ENCODE results near the gene UTP14C. TPM values are rescaled to one million over a fixed set of nuclear protein-coding genes. Genes with fewer than 3 reads are reported as not detected.

UTP14C gene
- total and polyA plus RNA-seq, 4 donors, result 5.8 to 18.7 (median 9.6) TPM

DNA sequence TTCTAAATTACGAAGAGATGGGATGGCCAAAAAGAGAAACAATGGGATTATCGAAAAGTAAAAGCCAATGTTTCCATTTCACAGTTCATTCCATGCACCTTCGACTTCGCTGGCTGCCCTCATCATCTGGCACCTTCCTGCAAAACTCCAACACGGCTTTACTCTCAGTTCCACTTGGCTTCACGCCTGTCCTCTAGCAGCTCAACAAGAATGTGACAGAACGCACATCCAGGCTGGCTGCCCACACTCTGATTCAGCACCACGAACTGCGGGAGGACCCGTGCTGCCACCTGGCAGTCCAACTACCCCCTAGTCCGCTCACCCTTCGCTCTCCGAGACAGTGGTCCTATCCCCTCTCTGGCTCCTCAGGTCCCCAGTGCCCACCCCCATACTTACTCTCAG lies 25.0 kb upstream of the UTP14C start:
- no peak for DNase-seq (ENCODE audit: low spot score)
- Histone ChIP-seq H3K27me3 (ENCODE audit: control insufficient read depth in 4 of 4, insufficient read depth in 4 of 4, low read length in 3 of 4) (no peaks in the 10 kb centered on the region), H3K9me3 (ENCODE audit: control insufficient read depth in 4 of 4, low read length in 3 of 4) (no peaks in the 10 kb centered on the region), H3K4me1 (ENCODE audit: control insufficient read depth in 4 of 4, insufficient read depth in 4 of 4, low read length in 3 of 4) (peaks cover 10 to 55% (median 53%) of the 10 kb centered on the region in 4 donors), H3K4me3 (ENCODE audit: low read depth in 1 of 3, low read length in 3 of 3) (no peak overlapping the region), H3K36me3 (ENCODE audit: control insufficient read depth in 4 of 4, insufficient read depth in 3 of 4, low read depth in 1 of 4, low read length in 3 of 4) (no peaks in the 10 kb centered on the region), H3K27ac (ENCODE audit: low read depth in 1 of 2, low read length in 2 of 2) (peak overlapping the region; percentile 69 to 72), H3K9ac (ENCODE audit: low read depth in 1 of 2, low read length in 2 of 2) (no peak overlapping the region)
- WGBS, result 33% methylated on average over 13 of the region's 13 CpGs
- TF ChIP-seq HNF4G (IDR thresholded peaks at IDR 0.05), result peak; percentile 11
- TF ChIP-seq TAF1 (conservative IDR thresholded peaks at IDR 0.05), result no peak
- no peak for TF ChIP-seq NR2F2 (IDR thresholded peaks at IDR 0.05)
- TF ChIP-seq HNF4A (conservative IDR thresholded peaks at IDR 0.05), result peak; percentile 67 to 87
- no peak for TF ChIP-seq JUND (IDR thresholded peaks at IDR 0.05)
- TF ChIP-seq, protein P1, sequence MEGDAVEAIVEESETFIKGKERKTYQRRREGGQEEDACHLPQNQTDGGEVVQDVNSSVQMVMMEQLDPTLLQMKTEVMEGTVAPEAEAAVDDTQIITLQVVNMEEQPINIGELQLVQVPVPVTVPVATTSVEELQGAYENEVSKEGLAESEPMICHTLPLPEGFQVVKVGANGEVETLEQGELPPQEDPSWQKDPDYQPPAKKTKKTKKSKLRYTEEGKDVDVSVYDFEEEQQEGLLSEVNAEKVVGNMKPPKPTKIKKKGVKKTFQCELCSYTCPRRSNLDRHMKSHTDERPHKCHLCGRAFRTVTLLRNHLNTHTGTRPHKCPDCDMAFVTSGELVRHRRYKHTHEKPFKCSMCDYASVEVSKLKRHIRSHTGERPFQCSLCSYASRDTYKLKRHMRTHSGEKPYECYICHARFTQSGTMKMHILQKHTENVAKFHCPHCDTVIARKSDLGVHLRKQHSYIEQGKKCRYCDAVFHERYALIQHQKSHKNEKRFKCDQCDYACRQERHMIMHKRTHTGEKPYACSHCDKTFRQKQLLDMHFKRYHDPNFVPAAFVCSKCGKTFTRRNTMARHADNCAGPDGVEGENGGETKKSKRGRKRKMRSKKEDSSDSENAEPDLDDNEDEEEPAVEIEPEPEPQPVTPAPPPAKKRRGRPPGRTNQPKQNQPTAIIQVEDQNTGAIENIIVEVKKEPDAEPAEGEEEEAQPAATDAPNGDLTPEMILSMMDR (IDR thresholded peaks at IDR 0.05; ENCODE audit: low read depth, low read length, missing input control), result no peak
- TF ChIP-seq YY1 (IDR thresholded peaks at IDR 0.05), result peak; percentile 38
- TF ChIP-seq, protein P2, sequence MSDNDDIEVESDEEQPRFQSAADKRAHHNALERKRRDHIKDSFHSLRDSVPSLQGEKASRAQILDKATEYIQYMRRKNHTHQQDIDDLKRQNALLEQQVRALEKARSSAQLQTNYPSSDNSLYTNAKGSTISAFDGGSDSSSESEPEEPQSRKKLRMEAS (IDR thresholded peaks at IDR 0.05), result peak; percentile 75
- TF ChIP-seq EGR1 (IDR thresholded peaks at IDR 0.05; ENCODE audit: low read depth in 2 of 2), result no peak
- TF ChIP-seq FOXA1 (IDR thresholded peaks at IDR 0.05), result peak; percentile 45
- TF ChIP-seq, protein P3, sequence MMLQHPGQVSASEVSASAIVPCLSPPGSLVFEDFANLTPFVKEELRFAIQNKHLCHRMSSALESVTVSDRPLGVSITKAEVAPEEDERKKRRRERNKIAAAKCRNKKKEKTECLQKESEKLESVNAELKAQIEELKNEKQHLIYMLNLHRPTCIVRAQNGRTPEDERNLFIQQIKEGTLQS (IDR thresholded peaks at IDR 0.05), result no peak
- TF ChIP-seq, protein P4, sequence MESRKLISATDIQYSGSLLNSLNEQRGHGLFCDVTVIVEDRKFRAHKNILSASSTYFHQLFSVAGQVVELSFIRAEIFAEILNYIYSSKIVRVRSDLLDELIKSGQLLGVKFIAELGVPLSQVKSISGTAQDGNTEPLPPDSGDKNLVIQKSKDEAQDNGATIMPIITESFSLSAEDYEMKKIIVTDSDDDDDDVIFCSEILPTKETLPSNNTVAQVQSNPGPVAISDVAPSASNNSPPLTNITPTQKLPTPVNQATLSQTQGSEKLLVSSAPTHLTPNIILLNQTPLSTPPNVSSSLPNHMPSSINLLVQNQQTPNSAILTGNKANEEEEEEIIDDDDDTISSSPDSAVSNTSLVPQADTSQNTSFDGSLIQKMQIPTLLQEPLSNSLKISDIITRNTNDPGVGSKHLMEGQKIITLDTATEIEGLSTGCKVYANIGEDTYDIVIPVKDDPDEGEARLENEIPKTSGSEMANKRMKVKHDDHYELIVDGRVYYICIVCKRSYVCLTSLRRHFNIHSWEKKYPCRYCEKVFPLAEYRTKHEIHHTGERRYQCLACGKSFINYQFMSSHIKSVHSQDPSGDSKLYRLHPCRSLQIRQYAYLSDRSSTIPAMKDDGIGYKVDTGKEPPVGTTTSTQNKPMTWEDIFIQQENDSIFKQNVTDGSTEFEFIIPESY (IDR thresholded peaks at IDR 0.05), result peak; percentile 51
- no peak for TF ChIP-seq GABPA (IDR thresholded peaks at IDR 0.05 in 1 of 2, conservative IDR thresholded peaks at IDR 0.05 in 1 of 2)
- peak; percentile 33 for TF ChIP-seq FOXA2 (IDR thresholded peaks at IDR 0.05)
- TF ChIP-seq, protein P5, sequence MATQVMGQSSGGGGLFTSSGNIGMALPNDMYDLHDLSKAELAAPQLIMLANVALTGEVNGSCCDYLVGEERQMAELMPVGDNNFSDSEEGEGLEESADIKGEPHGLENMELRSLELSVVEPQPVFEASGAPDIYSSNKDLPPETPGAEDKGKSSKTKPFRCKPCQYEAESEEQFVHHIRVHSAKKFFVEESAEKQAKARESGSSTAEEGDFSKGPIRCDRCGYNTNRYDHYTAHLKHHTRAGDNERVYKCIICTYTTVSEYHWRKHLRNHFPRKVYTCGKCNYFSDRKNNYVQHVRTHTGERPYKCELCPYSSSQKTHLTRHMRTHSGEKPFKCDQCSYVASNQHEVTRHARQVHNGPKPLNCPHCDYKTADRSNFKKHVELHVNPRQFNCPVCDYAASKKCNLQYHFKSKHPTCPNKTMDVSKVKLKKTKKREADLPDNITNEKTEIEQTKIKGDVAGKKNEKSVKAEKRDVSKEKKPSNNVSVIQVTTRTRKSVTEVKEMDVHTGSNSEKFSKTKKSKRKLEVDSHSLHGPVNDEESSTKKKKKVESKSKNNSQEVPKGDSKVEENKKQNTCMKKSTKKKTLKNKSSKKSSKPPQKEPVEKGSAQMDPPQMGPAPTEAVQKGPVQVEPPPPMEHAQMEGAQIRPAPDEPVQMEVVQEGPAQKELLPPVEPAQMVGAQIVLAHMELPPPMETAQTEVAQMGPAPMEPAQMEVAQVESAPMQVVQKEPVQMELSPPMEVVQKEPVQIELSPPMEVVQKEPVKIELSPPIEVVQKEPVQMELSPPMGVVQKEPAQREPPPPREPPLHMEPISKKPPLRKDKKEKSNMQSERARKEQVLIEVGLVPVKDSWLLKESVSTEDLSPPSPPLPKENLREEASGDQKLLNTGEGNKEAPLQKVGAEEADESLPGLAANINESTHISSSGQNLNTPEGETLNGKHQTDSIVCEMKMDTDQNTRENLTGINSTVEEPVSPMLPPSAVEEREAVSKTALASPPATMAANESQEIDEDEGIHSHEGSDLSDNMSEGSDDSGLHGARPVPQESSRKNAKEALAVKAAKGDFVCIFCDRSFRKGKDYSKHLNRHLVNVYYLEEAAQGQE (IDR thresholded peaks at IDR 0.05), result peak; percentile 91
- peak; percentile 36 to 50 for TF ChIP-seq RAD21 (IDR thresholded peaks at IDR 0.05)
- peak; percentile 42 for TF ChIP-seq SP1 (IDR thresholded peaks at IDR 0.05)
- peak in 1 of 2 donors; percentile 82 for TF ChIP-seq RXRA (IDR thresholded peaks at IDR 0.05)
